Left lung (tissue), 10 donors: ENCODE data around the gene MBNL1. TPM values are rescaled to one million over a fixed set of nuclear protein-coding genes. Genes with fewer than 3 reads are reported as not detected.

Source experiments
- ATAC-seq: fragments of 200-7000 bp; cut with Tn5 transposase; one replicate; pipeline ENCODE4 v1.9.1; 2020; ENCODE audit warnings: moderate library complexity
- DNase-seq, 4 donors: peaks; one replicate each; pipeline ENCODE4 v3.0.0-alpha.2; 2013 to 2020
- H3K27ac ChIP-seq, 2 donors: fragments of 200-600 bp; sonication (generic) in 1 of 2; one replicate each; pipeline versions ENCODE4 v1.5.0 to v1.8.0; 2020 to 2021
- H3K27me3 ChIP-seq, 2 donors: fragments of 200-600 bp; sonication (generic) in 1 of 2; one replicate each; pipeline versions ENCODE4 v1.5.0 to v1.8.0; 2020 to 2021
- H3K36me3 ChIP-seq, 2 donors: fragments of 200-600 bp; sonication (generic) in 1 of 2; one replicate each; pipeline versions ENCODE4 v1.5.0 to v1.8.0; 2020 to 2021
- H3K4me1 ChIP-seq, 2 donors: fragments of 200-600 bp; one replicate each; pipeline ENCODE4 v1.8.0; 2021
- H3K4me3 ChIP-seq, 2 donors: fragments of 200-600 bp; sonication (generic) in 1 of 2; one replicate each; pipeline versions ENCODE4 v1.5.0 to v1.8.0; 2020 to 2021; ENCODE audit warnings: mild to moderate bottlenecking in 1 of 2
- H3K9me3 ChIP-seq, 2 donors: fragments of 200-600 bp; sonication (generic) in 1 of 2; one replicate each; pipeline versions ENCODE4 v1.5.0 to v1.8.0; 2020 to 2021
- CTCF ChIP-seq, 2 donors: fragments of 200-600 bp; sonication (generic) in 1 of 2; IDR thresholded peaks; one replicate each; pipeline versions ENCODE4 v1.5.0 to v1.8.0; 2021; ENCODE audit warnings: antibody characterized with exemption in 2 of 2
- intact Hi-C, 2 donors: fragments of 100-400 bp; cut with DNase I; formaldehyde crosslinking; loops; one replicate each; pipeline versions ENCODE4 v1.11.2 to v1.14.2; 2022
- polyA plus RNA-seq, 6 donors: library from polyadenylated mRNA; unstranded; fragments of 120-200 nt; gene quantifications; one replicate each; pipeline ENCODE4 v1.2.1, GENCODE V29; 2013; ENCODE audit not compliant: insufficient read length in 6 of 6
- total RNA-seq, 2 donors: library from RNA; stranded (reverse); fragmentation: NEBNext Ultra II Directional; extraction: Animal tissue kit (Norgen Biotek cat#: 25700); gene quantifications; one replicate each; pipeline ENCODE4 v1.2.1, GENCODE V29; 2021
- donor health status: DM: no; HTN: yes; CAD: no.
- donor health status: DM: no; HTN: no; CAD: no.

Gene MBNL1
- total and polyA plus RNA-seq, 8 donors, result 92.3 to 246 (median 109) TPM

- intact Hi-C loops, result no loop called here
- Histone ChIP-seq H3K4me1 (peaks cover 40 to 64% of the 10 kb centered on the region in 2 donors), H3K9me3 (no peaks in the 10 kb centered on the region), H3K4me3 (no peak overlapping the region), H3K36me3 (no peaks in the 10 kb centered on the region), H3K27ac (peak overlapping the region; percentile 58 to 66), H3K27me3 (no peaks in the 10 kb centered on the region)
- peak; percentile 12 for ATAC-seq
- TF ChIP-seq CTCF (IDR thresholded peaks at IDR 0.05), result no peak
- DNase-seq, result no peak
These were observed 40.3 kb downstream of the MBNL1 start for GRCh38 chr3:152309031-152309430.

DNA sequence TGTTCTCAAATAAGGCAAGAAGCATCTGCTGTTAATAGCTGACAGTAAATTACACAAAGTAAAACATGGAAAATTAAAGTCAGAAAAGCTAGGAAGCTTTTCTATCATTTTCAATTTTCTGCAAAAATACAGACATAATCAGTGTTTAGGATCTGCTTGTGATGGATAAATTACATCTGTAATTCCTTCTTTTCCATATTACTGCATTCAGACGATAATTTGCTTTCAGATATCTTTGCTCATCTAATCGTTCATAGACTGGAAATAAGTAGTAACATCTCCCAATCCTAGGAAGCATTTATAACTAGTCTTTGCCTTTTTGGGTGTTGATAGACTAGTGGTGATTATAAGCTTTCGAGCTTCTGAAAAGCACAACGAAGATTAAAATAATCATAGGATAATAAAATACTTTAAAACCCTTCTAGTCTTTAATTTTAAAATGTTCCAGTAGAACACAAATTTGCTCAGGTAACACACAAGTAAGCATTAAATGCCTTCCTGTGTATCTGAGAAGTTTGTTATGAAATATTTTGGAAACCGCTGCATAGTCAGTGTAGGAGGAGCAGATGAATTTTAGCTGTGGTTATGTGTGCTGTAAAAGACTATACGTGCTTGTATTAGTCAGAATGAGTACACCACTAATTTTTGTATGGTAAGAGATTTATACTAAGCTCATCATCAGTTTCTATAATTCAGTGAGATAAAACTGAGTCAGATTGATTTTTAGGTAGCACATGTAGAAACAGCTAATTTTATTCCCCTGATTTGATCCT lies 41.0 kb downstream of the MBNL1 start:
- Histone ChIP-seq H3K27me3 (no peaks in the 10 kb centered on the region), H3K4me1 (peaks cover 40 to 57% of the 10 kb centered on the region in 2 donors), H3K36me3 (no peaks in the 10 kb centered on the region), H3K27ac (peak overlapping the region; percentile 58 to 66), H3K4me3 (no peak overlapping the region), H3K9me3 (no peaks in the 10 kb centered on the region)
- DNase-seq (no peak), ATAC-seq (peak; percentile 14)
- TF ChIP-seq CTCF (IDR thresholded peaks at IDR 0.05), result no peak
- intact Hi-C loops, result no loop called here

GRCh38 chr3:152313430-152313829 lies 44.7 kb downstream of the MBNL1 start:
- no peaks in the 10 kb centered on the region for H3K36me3 ChIP-seq
- ATAC-seq (no peak), DNase-seq (no peak)
- H3K4me3 ChIP-seq, result no peak overlapping the region
- H3K27ac ChIP-seq, result no peak overlapping the region
- H3K27me3 ChIP-seq, result no peaks in the 10 kb centered on the region
- H3K4me1 ChIP-seq, result peaks cover 27 to 51% of the 10 kb centered on the region in 2 donors
- TF ChIP-seq CTCF (IDR thresholded peaks at IDR 0.05), result no peak
- intact Hi-C loops, result no loop called here
- H3K9me3 ChIP-seq, result no peaks in the 10 kb centered on the region

DNA sequence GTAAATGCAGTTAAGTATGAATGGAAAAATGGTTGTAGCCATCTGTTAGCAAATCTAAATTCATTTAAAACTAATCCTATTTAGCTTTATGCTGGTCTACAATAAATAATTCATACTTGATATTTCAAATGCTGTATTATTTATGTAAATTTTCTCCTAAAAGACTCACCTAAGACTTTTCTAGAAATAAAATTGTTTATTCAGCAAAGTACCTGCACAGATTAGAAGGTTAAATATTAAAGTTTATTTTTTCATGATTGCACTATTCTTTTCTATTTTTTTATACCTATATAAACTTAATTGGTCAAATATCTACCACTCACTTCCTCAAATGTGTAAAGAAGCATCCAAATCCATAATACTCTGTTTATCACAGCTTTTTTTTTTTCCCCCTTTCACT lies 45.2 kb downstream of the MBNL1 start:
- DNase-seq, result no peak
- H3K27ac ChIP-seq, result no peak overlapping the region
- peaks cover 22 to 51% of the 10 kb centered on the region in 2 donors for H3K4me1 ChIP-seq

More for the DNA sequence above, 45.2 kb downstream of the MBNL1 start:
- no peak for ATAC-seq
- H3K9me3 ChIP-seq, result no peaks in the 10 kb centered on the region
- no peaks in the 10 kb centered on the region for H3K27me3 ChIP-seq
- intact Hi-C loops, result no loop called here
- TF ChIP-seq CTCF (IDR thresholded peaks at IDR 0.05), result no peak
- H3K4me3 ChIP-seq, result no peak overlapping the region
- no peaks in the 10 kb centered on the region for H3K36me3 ChIP-seq
